Duodenal mucosa (tissue), 2 donors: Measurements from ENCODE around the gene TACO1.
A peak's percentile ranks its signal among the peaks of the same experiment; 100 is the strongest.

ENCODE experiments used
- H3K27ac ChIP-seq: one replicate; pipeline ENCODE4 v1.7.0; 2013; ENCODE audit warnings: low read depth, low read length
- H3K27me3 ChIP-seq, 2 donors: one replicate each; pipeline ENCODE4 v1.7.0; 2013; ENCODE audit warnings: low read length in 2 of 2, control low read depth in 1 of 2; ENCODE audit not compliant: insufficient read depth in 2 of 2, control insufficient read depth in 1 of 2
- H3K36me3 ChIP-seq, 2 donors: one replicate each; pipeline ENCODE4 v1.7.0; 2013; ENCODE audit warnings: low read length in 2 of 2, control low read depth in 1 of 2; ENCODE audit not compliant: insufficient read depth in 2 of 2, control insufficient read depth in 1 of 2
- H3K4me1 ChIP-seq, 2 donors: one replicate each; pipeline ENCODE4 v1.7.0; 2013; ENCODE audit warnings: low read length in 2 of 2, control low read depth in 1 of 2; ENCODE audit not compliant: insufficient read depth in 2 of 2, control insufficient read depth in 1 of 2
- H3K4me3 ChIP-seq, 2 donors: one replicate each; pipeline ENCODE4 v1.7.0; 2013; ENCODE audit warnings: low read length in 2 of 2, low read depth in 1 of 2
- H3K9ac ChIP-seq, 2 donors: one replicate each; pipeline ENCODE4 v1.7.0; 2013; ENCODE audit warnings: low read length in 2 of 2, low read depth in 1 of 2
- H3K9me3 ChIP-seq, 2 donors: one replicate each; pipeline ENCODE4 v1.7.0; 2013; ENCODE audit warnings: low read length in 2 of 2, control low read depth in 1 of 2; ENCODE audit not compliant: control insufficient read depth in 1 of 2

TACO1 gene

DNA sequence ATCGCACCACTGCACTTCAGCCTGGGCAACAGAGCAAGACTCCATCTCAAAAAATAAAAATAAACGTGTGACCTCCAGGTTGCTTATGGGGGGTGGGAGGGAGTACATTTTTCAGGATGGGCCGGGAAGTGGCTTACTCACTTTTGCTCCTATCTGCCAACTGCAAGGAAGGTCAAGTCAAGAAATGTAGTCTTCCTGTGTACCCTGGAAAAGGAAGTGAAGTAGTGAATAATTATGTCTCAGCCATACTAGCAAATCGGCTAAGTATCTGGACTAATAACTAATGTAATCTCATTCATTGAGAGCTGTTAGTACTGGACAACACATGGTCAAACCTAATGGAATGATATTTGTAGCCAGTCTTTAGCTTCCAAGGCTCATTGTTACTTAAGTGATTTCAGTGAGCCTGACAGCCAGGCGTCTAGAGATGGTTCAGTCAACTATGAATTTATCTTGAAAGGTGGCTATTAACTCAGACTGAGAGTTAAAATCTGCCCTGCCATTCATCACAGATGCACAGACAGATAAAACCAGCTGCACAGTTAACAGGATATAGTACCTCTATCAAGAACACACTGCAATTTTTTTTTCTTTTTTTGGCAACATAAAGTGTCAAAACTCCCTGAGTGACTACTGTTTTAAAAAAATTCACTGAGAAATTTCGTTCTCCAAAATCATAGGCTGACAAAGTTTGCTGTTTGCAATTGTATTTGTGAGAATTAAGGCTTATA is 3.7 kb upstream of the TACO1 start:
- Histone ChIP-seq H3K4me1 (peaks cover 11 to 21% of the 10 kb centered on the region in 2 donors), H3K9me3 (no peaks in the 10 kb centered on the region), H3K27ac (no peak overlapping the region), H3K27me3 (no peaks in the 10 kb centered on the region), H3K36me3 (peaks cover 0 to 9% of the 10 kb centered on the region in 2 donors), H3K4me3 (no peak overlapping the region), H3K9ac (no peak overlapping the region)

DNA sequence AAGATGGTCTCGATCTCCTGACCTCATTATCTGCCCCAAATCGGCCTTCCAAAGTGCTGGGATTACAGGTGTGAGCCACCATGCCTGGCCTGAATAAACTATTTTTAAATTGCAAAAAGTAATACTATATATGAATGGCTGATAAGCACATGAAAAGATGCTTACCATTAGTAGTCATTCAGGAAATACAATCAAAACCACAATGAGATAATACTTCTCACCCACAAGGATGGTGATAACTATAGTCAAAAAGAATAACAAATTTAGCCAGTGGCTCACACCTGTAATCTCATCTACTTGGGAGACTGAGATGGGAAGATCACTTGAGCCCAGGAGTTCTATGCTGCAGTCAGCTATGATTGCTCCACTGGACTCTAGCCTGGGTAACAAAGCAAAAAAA is 2.4 kb upstream of the TACO1 start:
- Histone ChIP-seq H3K27me3 (no peaks in the 10 kb centered on the region), H3K27ac (no peak overlapping the region), H3K4me1 (peaks cover 11 to 21% of the 10 kb centered on the region in 2 donors), H3K9ac (no peak overlapping the region), H3K36me3 (no peaks in the 10 kb centered on the region), H3K4me3 (no peak overlapping the region), H3K9me3 (no peaks in the 10 kb centered on the region)

DNA sequence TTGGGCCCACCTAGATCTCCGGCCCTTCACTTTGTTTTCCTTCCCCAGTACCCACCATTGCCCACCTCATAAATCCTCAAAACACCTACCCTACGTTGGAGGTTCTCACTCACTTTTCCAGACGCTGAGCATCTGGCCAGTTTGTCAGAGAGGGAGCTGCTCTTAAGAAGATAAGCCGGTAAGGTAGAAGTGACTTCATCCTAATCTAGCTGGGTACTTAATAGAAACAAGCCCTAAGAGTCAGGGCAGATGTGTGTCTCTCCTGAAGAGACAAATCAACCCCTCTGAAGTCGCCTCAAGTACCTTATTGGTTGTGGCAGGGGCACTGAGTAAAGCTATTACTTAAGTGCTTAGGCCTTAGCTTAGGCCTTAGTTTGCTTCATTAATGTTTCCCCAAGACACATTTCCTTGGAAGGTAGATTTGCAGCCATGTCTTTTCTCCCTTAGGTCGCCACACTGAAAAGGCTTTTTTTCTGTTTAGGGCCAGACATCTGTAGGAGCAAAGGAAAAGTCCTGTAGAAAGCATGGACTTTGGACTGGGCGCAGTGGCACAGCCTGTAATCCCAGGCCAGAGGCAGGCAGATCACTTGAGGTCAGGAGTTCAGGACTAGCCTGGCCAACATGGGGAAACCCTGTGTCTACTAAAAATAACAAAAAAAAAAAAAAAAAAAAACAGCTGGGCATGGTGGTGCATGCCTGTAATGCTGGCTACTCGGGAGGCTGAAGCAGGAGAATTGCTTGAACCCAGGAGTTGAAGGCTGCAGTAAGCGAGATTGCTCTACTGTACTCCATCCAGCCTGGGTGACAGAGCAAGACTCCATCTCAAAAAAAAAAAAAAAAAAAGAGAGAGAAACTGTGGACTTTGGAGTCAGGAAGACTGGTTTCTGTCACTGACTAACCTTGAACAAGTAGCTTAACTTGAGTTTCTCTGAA is 1.0 kb downstream of the TACO1 start:
- peak overlapping the region; percentile 90 to 93 for H3K9ac ChIP-seq
- H3K27me3 ChIP-seq = no peaks in the 10 kb centered on the region
- peak overlapping the region; percentile 56 for H3K27ac ChIP-seq
- H3K4me3 ChIP-seq = peak overlapping the region; percentile 96 to 97
- peaks cover 11 to 21% of the 10 kb centered on the region in 2 donors for H3K4me1 ChIP-seq
- no peaks in the 10 kb centered on the region for H3K9me3 ChIP-seq
- H3K36me3 ChIP-seq = peaks cover 21 to 24% of the 10 kb centered on the region in 2 donors

DNA sequence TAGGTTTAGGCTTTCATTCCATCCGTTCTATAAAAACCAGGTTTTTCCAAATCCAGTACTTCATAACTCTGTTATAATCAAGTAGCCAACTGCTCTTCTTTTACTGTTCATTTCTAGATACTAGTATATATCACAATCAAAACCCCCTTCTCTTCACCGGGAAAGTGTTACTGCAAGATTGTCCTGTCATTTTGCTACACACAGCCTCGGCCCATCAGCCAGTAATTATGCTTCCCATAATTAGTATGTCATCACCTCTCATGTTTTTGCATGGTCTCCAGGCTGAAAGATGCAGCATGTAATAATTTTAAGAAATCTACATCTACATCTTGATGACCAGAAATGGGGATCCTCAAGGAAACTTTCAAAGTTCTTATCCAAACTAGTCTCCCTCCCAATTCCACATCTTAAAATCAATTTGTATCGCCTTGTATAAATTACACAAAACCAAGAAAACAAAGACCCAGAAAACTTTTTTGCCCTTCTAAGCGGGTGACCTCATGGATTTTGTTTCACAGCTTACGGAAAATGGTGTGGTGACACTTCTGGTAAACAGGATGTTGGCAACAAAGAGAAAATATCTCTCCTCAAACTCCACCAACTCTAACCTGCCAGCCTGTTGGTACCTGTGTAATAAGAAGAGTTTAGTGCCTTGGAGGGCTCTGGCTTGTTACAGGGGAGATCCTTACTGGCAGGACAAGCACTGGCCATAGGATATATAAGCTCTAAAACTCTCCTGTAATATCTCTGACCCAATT is 9.3 kb downstream of the TACO1 start:
- no peak overlapping the region for H3K9ac ChIP-seq
- no peak overlapping the region for H3K27ac ChIP-seq
- no peaks in the 10 kb centered on the region for H3K27me3 ChIP-seq
- no peak overlapping the region for H3K4me3 ChIP-seq
- no peaks in the 10 kb centered on the region for H3K4me1 ChIP-seq
- no peaks in the 10 kb centered on the region for H3K9me3 ChIP-seq
- H3K36me3 ChIP-seq = peaks cover 30 to 56% of the 10 kb centered on the region in 2 donors

DNA sequence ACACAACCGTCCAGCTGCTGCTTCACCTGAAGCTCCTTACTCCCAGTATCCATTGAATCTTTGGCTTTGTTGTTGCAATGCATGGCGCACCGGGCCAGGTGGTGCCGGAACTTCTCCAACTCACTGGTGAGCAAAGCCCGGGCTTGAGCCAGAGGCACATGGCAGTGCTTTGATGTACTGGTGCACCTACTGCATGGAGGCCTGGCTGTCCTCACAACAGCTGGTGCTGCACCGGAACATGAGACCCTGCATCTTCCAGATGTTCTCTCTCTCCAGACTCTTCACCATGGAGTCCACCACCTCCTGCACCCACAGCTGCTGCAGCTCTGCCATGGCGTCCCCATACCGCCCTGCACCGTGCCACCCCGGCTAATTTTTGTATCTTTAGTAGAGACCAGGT is 10.2 kb downstream of the TACO1 start:
- Histone ChIP-seq H3K9ac (no peak overlapping the region), H3K27ac (no peak overlapping the region), H3K27me3 (no peaks in the 10 kb centered on the region), H3K36me3 (peaks cover 22 to 47% of the 10 kb centered on the region in 2 donors), H3K4me3 (no peak overlapping the region), H3K4me1 (no peaks in the 10 kb centered on the region), H3K9me3 (no peaks in the 10 kb centered on the region)

DNA sequence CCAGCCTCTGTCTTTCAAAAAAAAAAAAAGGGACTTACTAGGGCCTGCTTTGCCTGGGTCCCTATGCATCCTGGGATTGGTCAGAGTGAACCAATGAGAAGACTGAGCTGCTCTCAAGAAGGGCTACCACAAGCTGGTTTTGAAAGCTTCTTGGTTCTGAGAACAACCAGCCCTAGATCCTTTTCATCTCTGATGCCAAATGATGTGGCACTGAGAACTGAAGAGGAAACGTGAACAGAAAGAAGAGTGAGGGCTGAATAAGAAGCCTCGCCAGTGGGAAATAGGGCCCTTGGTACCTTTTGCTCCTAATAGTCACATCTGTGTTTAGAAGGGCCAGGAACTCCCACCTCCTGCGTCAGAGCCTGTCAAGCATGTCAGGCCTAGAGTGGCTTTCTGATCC is 10.7 kb downstream of the TACO1 start:
- H3K9ac ChIP-seq = no peak overlapping the region
- no peaks in the 10 kb centered on the region for H3K4me1 ChIP-seq
- peaks cover 18 to 42% of the 10 kb centered on the region in 2 donors for H3K36me3 ChIP-seq
- H3K27ac ChIP-seq = no peak overlapping the region
- no peak overlapping the region for H3K4me3 ChIP-seq
- no peaks in the 10 kb centered on the region for H3K27me3 ChIP-seq
- H3K9me3 ChIP-seq = no peaks in the 10 kb centered on the region

DNA sequence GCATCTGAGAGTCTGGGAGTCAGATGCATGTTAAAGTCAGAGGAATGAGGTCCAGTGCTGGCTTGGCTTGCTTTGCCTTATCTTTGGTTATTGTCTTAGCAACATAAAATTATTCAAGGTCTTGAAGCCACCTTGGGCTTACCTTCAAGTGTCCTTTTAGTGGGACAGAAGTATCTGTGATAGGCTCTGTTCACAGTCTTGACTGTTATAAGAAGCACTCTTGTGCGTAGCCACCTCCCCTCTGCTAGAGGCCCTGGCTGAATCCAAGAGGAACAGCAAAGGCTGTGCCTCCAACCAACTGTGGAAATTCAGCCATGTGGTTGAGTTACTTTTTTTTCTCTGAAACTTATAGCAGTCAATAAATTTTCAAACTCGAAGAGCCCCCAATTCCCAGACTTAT is 13.0 kb downstream of the TACO1 start:
- H3K4me3 ChIP-seq = no peak overlapping the region
- peaks cover 0 to 20% of the 10 kb centered on the region in 2 donors for H3K36me3 ChIP-seq
- no peaks in the 10 kb centered on the region for H3K4me1 ChIP-seq
- H3K9me3 ChIP-seq = no peaks in the 10 kb centered on the region
- no peak overlapping the region for H3K27ac ChIP-seq
- H3K9ac ChIP-seq = no peak overlapping the region
- no peaks in the 10 kb centered on the region for H3K27me3 ChIP-seq

DNA sequence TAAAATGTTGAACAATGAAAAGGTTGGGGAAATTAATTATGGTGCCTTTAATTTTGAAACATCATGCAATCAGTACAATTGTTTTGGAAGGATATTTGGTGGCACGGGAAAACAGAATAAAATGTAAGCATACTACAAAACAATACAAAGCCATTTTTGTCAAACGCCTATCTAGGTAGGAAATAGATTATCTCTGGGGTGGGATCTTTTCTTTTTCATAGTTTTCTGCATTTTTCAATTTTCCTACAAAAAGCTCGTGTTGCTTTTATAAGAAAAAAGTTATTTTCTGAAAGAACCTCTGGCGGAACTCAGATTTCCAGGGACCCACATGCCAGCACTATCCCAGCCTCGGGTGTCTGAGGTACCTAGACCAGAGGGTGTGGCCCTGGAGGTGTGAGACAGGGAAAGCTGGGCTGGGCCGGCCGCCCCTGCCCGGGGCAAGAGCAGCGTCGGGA is 20.6 kb downstream of the TACO1 start:
- Histone ChIP-seq H3K27me3 (no peaks in the 10 kb centered on the region), H3K4me1 (peaks cover 10 to 21% of the 10 kb centered on the region in 2 donors), H3K9me3 (no peaks in the 10 kb centered on the region), H3K9ac (peak overlapping the region; percentile 35 to 85), H3K36me3 (no peaks in the 10 kb centered on the region), H3K4me3 (peak overlapping the region; percentile 76 to 87), H3K27ac (peak overlapping the region; percentile 22)

DNA sequence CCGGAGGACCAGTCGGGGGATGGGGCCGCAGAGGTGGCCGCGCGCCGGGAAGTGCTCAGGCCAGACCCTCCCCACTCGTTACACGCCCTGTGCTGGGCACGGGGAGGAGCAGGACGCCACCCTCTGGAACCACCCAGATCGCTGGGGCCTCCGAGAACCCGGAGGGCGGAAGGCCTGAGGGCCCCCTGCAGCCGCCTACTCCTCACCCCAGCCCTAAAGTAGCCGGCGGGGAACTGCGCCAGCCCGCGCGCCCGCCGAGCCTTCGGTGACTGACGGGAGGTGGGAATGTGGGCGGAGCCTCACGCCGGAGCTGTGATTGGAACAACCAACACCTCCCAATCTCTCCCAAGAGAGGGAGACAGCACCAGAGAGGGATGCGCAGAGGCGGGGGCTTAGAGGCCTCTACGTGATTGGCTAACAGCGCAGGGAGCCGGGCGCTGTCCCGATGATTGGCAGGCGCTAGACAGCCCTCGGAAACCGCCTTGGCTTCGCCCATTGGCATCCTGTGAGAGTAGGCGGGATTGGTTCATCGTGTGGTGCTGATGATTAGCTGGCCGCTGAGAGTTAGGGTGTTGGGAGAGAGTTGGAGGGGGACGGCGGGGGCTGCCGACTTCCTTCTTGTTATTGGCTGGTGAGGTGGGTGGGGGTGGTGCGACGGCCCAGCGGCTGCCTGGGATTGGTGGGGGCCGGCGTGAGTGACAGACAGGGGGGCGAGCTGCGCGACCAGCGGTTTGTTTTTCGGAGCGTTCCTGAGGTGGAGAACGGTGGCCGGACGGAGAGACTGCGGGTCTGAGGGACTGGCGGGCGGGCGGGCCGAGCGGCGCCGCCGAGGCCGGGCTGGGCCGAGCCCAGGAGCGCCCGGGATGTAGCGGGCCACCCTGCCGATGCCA is 21.2 kb downstream of the TACO1 start, which contains the start of gene MAP3K3:
Gene MAP3K3, plus strand, starts transcription at position 734 of the 890 bp plus-strand sequence. CDS start 343 bp downstream, outside the sequence.
- H3K4me3 ChIP-seq = peak within 1 kb of the TSS; percentile 86 to 87
- H3K36me3 ChIP-seq = no peaks in the 10 kb centered on the region
- H3K27me3 ChIP-seq = no peaks in the 10 kb centered on the region
- H3K9me3 ChIP-seq = no peaks in the 10 kb centered on the region
- peaks cover 15 to 27% of the 10 kb centered on the region in 2 donors for H3K4me1 ChIP-seq
- H3K9ac ChIP-seq = peak within 1 kb of the TSS; percentile 79 to 85
- H3K27ac ChIP-seq = peak within 1 kb of the TSS; percentile 63
